ENCODE measurements around the gene NOTCH1.

DNA sequence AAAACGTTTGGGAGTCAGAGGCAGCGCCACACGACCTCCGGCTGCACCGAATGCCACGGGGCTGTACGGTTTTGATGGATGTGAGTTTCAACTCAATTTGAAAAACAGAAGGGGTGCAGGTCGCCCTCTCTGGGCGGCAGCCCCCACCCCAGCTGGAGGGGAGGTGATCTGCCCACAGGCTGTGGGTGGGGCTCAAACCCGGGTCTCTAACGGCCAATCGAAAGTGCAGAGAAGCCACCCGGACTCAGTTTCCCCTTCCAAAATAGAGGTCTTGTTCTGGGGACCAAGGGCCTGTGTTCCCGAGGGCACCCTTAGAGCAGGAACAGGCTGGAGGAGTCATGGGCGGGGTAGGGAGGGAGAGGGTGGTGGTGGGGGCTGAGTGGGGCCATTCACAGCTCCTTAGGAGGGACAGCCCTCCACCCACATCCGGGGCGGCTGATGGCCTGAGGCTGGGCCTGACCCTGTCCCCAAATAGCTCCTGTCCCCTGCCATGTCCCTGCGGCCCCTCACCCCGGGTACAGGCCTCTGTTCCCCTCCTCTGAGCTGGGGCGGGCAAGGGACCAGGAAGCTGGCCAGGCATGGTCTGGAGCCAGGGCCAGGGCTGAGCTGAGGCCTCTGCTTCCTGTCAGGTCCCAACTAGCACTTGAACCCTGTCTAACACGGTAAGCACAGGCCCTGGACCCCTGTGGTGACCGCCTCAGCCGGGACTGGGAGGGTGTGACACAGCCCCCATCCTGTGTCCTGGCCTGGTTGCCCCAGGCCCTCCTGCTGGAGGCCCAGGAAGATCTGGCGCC, 22.6 kb upstream of the NOTCH1 start:
- TF ChIP-seq, protein P1, sequence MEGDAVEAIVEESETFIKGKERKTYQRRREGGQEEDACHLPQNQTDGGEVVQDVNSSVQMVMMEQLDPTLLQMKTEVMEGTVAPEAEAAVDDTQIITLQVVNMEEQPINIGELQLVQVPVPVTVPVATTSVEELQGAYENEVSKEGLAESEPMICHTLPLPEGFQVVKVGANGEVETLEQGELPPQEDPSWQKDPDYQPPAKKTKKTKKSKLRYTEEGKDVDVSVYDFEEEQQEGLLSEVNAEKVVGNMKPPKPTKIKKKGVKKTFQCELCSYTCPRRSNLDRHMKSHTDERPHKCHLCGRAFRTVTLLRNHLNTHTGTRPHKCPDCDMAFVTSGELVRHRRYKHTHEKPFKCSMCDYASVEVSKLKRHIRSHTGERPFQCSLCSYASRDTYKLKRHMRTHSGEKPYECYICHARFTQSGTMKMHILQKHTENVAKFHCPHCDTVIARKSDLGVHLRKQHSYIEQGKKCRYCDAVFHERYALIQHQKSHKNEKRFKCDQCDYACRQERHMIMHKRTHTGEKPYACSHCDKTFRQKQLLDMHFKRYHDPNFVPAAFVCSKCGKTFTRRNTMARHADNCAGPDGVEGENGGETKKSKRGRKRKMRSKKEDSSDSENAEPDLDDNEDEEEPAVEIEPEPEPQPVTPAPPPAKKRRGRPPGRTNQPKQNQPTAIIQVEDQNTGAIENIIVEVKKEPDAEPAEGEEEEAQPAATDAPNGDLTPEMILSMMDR (tag by site-specific recombination; IDR thresholded peaks at IDR 0.05), result no peak
- TF ChIP-seq TRIM28 (IDR thresholded peaks at IDR 0.05; ENCODE audit: borderline replicate concordance, low read length) (no peak), ZNF2 (tag by site-specific recombination; IDR thresholded peaks at IDR 0.05) (no peak), ZNF350 (tag by site-specific recombination; IDR thresholded peaks at IDR 0.05) (no peak), ZNF335 (tag by site-specific recombination; conservative IDR thresholded peaks at IDR 0.05) (no peak), ZNF624 (tag by site-specific recombination; IDR thresholded peaks at IDR 0.05) (no peak), ZNF544 (tag by site-specific recombination; IDR thresholded peaks at IDR 0.05) (no peak), GFI1B (tag by site-specific recombination; IDR thresholded peaks at IDR 0.05) (no peak), ZNF701 (tag by site-specific recombination; IDR thresholded peaks at IDR 0.05) (no peak)
- TF ChIP-seq, protein P2, sequence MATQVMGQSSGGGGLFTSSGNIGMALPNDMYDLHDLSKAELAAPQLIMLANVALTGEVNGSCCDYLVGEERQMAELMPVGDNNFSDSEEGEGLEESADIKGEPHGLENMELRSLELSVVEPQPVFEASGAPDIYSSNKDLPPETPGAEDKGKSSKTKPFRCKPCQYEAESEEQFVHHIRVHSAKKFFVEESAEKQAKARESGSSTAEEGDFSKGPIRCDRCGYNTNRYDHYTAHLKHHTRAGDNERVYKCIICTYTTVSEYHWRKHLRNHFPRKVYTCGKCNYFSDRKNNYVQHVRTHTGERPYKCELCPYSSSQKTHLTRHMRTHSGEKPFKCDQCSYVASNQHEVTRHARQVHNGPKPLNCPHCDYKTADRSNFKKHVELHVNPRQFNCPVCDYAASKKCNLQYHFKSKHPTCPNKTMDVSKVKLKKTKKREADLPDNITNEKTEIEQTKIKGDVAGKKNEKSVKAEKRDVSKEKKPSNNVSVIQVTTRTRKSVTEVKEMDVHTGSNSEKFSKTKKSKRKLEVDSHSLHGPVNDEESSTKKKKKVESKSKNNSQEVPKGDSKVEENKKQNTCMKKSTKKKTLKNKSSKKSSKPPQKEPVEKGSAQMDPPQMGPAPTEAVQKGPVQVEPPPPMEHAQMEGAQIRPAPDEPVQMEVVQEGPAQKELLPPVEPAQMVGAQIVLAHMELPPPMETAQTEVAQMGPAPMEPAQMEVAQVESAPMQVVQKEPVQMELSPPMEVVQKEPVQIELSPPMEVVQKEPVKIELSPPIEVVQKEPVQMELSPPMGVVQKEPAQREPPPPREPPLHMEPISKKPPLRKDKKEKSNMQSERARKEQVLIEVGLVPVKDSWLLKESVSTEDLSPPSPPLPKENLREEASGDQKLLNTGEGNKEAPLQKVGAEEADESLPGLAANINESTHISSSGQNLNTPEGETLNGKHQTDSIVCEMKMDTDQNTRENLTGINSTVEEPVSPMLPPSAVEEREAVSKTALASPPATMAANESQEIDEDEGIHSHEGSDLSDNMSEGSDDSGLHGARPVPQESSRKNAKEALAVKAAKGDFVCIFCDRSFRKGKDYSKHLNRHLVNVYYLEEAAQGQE (tag by site-specific recombination; IDR thresholded peaks at IDR 0.05), result no peak
- TF ChIP-seq, protein P3, sequence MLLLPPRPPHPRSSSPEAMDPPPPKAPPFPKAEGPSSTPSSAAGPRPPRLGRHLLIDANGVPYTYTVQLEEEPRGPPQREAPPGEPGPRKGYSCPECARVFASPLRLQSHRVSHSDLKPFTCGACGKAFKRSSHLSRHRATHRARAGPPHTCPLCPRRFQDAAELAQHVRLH (tag by site-specific recombination; IDR thresholded peaks at IDR 0.05), result no peak
- TF ChIP-seq, protein P4, sequence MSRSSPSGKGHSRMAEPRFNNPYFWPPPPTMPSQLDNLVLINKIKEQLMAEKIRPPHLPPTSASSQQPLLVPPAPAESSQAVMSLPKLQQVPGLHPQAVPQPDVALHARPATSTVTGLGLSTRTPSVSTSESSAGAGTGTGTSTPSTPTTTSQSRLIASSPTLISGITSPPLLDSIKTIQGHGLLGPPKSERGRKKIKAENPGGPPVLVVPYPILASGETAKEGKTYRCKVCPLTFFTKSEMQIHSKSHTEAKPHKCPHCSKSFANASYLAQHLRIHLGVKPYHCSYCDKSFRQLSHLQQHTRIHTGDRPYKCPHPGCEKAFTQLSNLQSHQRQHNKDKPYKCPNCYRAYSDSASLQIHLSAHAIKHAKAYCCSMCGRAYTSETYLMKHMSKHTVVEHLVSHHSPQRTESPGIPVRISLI (tag by site-specific recombination; IDR thresholded peaks at IDR 0.05), result no peak
- TF ChIP-seq, protein P5, sequence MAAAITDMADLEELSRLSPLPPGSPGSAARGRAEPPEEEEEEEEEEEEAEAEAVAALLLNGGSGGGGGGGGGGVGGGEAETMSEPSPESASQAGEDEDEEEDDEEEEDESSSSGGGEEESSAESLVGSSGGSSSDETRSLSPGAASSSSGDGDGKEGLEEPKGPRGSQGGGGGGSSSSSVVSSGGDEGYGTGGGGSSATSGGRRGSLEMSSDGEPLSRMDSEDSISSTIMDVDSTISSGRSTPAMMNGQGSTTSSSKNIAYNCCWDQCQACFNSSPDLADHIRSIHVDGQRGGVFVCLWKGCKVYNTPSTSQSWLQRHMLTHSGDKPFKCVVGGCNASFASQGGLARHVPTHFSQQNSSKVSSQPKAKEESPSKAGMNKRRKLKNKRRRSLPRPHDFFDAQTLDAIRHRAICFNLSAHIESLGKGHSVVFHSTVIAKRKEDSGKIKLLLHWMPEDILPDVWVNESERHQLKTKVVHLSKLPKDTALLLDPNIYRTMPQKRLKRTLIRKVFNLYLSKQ (tag by site-specific recombination; IDR thresholded peaks at IDR 0.05; ENCODE audit: borderline replicate concordance), result no peak
- TF ChIP-seq, protein P6, sequence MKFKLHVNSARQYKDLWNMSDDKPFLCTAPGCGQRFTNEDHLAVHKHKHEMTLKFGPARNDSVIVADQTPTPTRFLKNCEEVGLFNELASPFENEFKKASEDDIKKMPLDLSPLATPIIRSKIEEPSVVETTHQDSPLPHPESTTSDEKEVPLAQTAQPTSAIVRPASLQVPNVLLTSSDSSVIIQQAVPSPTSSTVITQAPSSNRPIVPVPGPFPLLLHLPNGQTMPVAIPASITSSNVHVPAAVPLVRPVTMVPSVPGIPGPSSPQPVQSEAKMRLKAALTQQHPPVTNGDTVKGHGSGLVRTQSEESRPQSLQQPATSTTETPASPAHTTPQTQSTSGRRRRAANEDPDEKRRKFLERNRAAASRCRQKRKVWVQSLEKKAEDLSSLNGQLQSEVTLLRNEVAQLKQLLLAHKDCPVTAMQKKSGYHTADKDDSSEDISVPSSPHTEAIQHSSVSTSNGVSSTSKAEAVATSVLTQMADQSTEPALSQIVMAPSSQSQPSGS (tag by site-specific recombination; IDR thresholded peaks at IDR 0.05; ENCODE audit: low read depth), result no peak
